ENCODE results near the gene CACNA1C.

CACNA1C gene

GRCh38 chr12:2334271-2334670, 281.5 kb downstream of the CACNA1C start:
- TF ChIP-seq GATA2 (IDR thresholded peaks at IDR 0.05; ENCODE audit: low read depth, low read length) (no peak), GATA3 (IDR thresholded peaks at IDR 0.05; ENCODE audit: low read depth, low read length) (no peak)

DNA sequence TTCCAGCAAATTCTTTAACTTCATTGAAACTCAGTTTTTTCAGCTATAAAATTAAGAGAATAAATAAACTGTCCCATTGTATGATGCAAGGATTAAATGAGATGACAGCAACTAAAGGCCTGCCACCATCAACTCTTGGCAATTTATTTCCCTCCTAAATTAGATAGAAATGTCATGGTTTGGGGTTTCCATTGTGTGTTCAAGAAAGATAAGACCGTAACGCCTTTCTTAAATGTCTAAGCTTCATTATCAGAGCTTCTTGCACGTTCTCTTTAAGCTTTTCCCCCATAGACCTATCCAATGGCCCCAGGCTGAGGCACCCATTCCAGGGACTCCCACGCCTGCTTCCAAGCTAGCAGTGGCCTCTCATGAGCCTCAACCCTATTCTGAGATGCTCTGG, 281.9 kb downstream of the CACNA1C start:
- TF ChIP-seq GATA2 (IDR thresholded peaks at IDR 0.05; ENCODE audit: low read depth, low read length) (no peak), GATA3 (IDR thresholded peaks at IDR 0.05; ENCODE audit: low read depth, low read length) (no peak)

- TF ChIP-seq GATA3 (IDR thresholded peaks at IDR 0.05; ENCODE audit: low read depth, low read length) (no peak), GATA2 (IDR thresholded peaks at IDR 0.05; ENCODE audit: low read depth, low read length) (no peak)
Observed at GRCh38 chr12:2335109-2335508, 282.3 kb downstream of the CACNA1C start.

GRCh38 chr12:2335513-2335912, 282.7 kb downstream of the CACNA1C start:
- TF ChIP-seq GATA3 (IDR thresholded peaks at IDR 0.05; ENCODE audit: low read depth, low read length) (no peak), GATA2 (IDR thresholded peaks at IDR 0.05; ENCODE audit: low read depth, low read length) (no peak)

GRCh38 chr12:2335916-2336315, 283.1 kb downstream of the CACNA1C start:
- TF ChIP-seq GATA3 (IDR thresholded peaks at IDR 0.05; ENCODE audit: low read depth, low read length) = no peak
- no peak for TF ChIP-seq GATA2 (IDR thresholded peaks at IDR 0.05; ENCODE audit: low read depth, low read length)

DNA sequence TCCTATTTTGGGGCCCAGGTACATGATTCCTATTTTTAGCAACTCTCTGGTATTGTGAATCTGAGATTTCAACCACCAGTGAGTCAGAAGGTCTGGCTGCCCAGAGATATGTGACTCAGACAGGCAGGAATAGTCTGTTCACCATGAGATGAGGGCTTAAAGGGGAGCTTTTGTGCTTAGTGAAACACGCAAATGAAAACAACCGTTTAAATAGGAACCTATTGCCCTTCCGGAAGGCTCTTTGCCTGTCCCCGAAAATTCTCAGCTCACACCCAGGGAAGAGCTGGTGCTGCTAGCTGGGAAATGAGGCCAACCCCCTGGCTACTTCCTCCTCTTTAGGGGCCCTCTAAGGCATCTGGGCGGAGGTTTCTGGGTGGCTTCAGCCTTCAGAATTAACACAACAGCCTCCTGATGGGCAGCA, 283.6 kb downstream of the CACNA1C start:
- TF ChIP-seq GATA2 (IDR thresholded peaks at IDR 0.05; ENCODE audit: low read depth, low read length) = no peak
- TF ChIP-seq GATA3 (IDR thresholded peaks at IDR 0.05; ENCODE audit: low read depth, low read length) = no peak

- TF ChIP-seq GATA2 (IDR thresholded peaks at IDR 0.05; ENCODE audit: low read depth, low read length) (no peak), GATA3 (IDR thresholded peaks at IDR 0.05; ENCODE audit: low read depth, low read length) (no peak)
Observed at GRCh38 chr12:2337031-2338010, 284.5 kb downstream of the CACNA1C start.

- TF ChIP-seq GATA2 (IDR thresholded peaks at IDR 0.05; ENCODE audit: low read depth, low read length) (no peak), GATA3 (IDR thresholded peaks at IDR 0.05; ENCODE audit: low read depth, low read length) (no peak)
Observed at GRCh38 chr12:2338381-2338780, 285.6 kb downstream of the CACNA1C start.

- TF ChIP-seq GATA2 (IDR thresholded peaks at IDR 0.05; ENCODE audit: low read depth, low read length) (no peak), GATA3 (IDR thresholded peaks at IDR 0.05; ENCODE audit: low read depth, low read length) (no peak)
Observed at GRCh38 chr12:2338991-2339431, 286.2 kb downstream of the CACNA1C start.

DNA sequence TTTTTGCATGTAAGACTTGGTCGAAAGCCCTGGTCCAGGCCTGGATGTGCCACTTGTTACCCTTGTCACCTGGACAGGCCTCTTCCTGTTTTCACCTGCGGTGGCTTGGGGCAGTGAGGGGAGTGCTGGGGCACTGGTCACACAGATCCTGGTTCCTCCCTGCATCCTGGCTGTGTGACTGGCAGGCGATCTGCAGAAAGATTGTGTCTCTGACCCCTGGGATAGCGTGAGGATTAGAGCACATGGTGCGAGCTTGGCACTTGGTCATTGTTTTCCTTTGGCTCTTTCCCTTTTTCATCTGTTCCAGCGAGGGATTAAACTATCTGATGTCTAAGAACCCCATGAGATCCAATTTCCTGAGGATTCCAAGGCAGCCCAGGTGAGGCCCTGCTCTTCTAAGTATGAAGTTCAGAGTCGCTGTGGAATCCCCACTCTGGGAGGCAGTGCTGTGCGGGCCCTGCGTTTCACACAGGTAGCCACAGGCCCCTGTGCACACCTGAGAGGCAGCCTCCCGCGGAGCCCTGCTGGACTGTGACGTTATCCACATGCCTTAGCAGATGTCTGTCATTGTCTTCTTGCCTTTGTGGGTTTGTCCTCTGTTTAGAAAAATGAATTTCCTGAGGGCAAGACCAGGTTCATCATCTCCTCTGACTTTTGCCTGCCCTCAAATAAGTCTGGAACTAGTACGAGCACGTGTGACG, 288.4 kb downstream of the CACNA1C start:
- TF ChIP-seq GATA2 (IDR thresholded peaks at IDR 0.05; ENCODE audit: low read depth, low read length) (no peak), GATA3 (IDR thresholded peaks at IDR 0.05; ENCODE audit: low read depth, low read length) (no peak)

- TF ChIP-seq GATA2 (IDR thresholded peaks at IDR 0.05; ENCODE audit: low read depth, low read length) (no peak), GATA3 (IDR thresholded peaks at IDR 0.05; ENCODE audit: low read depth, low read length) (no peak)
Observed at GRCh38 chr12:2341871-2342270, 289.1 kb downstream of the CACNA1C start.

DNA sequence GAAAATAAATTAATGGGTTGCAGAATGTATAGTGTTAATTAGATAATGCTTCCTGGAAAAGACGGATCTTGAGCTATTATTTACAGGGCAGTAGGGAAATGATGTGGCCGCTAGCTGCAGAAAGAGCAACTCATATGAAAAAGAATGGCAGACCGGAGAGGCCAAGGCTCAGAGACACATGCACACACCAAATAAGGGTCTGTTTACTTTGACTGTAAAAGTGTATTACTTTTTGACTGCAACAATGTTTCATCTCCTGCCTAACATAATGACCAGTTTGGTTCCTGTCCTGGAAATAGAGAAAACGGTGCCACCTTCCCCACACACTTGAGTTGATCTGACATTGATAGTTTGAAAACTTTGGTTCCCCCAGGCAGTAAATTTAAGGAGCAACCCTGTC, 290.9 kb downstream of the CACNA1C start:
- TF ChIP-seq GATA3 (IDR thresholded peaks at IDR 0.05; ENCODE audit: low read depth, low read length) (no peak), GATA2 (IDR thresholded peaks at IDR 0.05; ENCODE audit: low read depth, low read length) (no peak)

DNA sequence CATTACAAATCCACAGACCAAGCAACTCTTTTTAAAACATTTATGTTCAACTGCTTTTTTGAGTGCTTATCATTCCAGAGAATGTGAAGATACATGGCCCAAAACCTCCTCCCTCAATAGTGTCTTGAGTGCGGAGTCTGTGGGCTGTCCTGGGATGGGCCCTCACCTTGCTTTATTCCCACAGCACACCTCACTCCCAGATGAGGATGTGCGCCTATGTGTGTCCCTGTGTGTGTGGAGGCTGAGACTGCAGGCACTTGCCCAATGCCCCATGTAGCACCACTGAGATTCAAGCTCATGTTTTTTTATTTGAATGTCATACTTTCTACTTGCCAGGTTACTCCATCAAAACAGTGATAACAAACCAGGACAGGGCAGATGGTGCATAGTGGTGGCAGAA, 291.7 kb downstream of the CACNA1C start:
- TF ChIP-seq GATA3 (IDR thresholded peaks at IDR 0.05; ENCODE audit: low read depth, low read length) = no peak

GRCh38 chr12:2344885-2345284, 292.1 kb downstream of the CACNA1C start:
- TF ChIP-seq GATA2 (IDR thresholded peaks at IDR 0.05; ENCODE audit: low read depth, low read length) (no peak), GATA3 (IDR thresholded peaks at IDR 0.05; ENCODE audit: low read depth, low read length) (no peak)

DNA sequence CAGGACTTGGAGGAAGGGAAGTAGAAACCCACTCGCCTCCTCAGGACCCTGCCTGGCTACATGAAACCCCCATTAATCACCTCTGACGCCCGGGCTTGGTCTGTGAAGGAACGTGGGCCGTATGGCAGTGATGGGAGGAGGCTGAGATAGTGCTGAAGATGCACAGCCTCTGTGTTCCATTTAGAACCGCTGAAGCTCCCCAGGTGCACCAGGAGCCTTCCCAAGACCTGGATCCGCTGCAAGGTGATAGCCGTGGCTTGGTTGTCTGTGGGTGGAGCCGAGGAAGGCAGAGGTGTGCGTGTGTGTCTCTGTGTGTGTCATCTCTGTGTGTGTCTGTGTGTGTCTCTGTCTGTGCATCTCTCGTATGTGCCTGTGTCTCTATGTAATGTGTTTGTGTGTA, 293.1 kb downstream of the CACNA1C start:
- no peak for TF ChIP-seq GATA2 (IDR thresholded peaks at IDR 0.05; ENCODE audit: low read depth, low read length)
- TF ChIP-seq GATA3 (IDR thresholded peaks at IDR 0.05; ENCODE audit: low read depth, low read length) = no peak
